ENCODE measurements around the gene PLPP4.

Gene PLPP4

GRCh38 chr10:120527691-120528090 lies 70.7 kb downstream of the PLPP4 start:
- DNase-seq: no peak

- no peak for DNase-seq
Measured at GRCh38 chr10:120530699-120531098, 73.7 kb downstream of the PLPP4 start.

DNA sequence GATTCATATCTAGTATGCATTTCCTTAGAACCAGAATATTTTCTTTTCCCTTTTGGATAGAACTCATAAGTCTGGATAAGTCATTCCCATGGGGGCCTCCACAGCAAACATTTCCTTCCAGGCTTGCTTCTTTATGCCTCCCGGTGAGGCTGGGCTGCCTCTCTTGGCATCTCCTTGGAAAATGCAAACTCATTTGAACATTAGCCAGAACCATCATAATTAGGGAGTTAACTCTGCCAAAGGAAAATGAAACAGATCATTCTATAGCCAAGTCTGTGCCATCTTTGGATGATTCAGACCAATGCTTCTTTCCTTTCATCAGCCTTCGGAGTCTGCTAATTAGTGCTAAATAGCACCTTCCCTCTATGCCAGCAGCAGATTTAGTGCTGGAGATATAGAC lies 81.1 kb downstream of the PLPP4 start:
- no peak for DNase-seq

GRCh38 chr10:120539076-120539475 lies 82.0 kb downstream of the PLPP4 start:
- no peak for DNase-seq

- DNase-seq: no peak
Measured at GRCh38 chr10:120540486-120540885, 83.5 kb downstream of the PLPP4 start.

DNA sequence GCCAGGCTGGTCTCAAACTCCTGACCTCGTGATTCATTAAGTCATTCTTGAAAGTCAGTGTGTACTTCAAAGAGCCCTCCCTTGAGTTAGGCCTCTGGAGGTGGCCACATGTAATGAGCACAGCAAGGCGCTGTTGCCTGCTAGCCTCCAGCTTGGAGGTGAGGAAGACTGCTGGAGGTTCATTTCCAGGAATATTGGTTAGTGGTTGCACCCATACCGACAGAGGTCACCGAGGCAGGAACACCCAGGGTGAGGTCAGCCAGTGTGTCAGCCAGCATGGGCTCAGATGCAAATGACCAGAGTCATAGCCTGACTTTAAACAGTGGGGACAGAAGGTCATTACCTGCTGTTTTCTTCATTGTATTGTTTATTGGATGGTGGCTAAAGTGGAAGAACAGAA lies 85.0 kb downstream of the PLPP4 start:
- DNase-seq: no peak

- DNase-seq: no peak
Measured at GRCh38 chr10:120542591-120542990, 85.6 kb downstream of the PLPP4 start.

GRCh38 chr10:120543291-120543690 lies 86.3 kb downstream of the PLPP4 start:
- no peak for DNase-seq

DNA sequence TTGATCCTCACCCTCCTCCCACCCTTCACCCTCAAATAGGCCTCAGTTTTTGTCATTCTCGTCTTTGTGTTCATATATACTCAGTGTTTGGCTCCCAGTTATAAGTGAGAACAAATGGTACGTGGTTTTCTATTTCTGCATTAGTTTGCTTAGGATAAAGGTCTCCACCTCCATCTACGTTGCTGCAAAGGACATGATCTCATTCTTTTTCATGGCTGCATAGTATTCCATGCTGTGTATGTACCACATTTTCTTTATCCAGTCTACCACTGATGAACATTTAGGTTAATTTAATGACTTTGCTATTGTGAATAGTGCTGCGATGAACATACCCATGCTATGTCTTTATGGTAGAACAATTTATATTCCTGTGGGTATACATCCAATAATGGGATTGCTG lies 91.2 kb downstream of the PLPP4 start:
- no peak for DNase-seq

- no peak for DNase-seq
Measured at GRCh38 chr10:120552262-120552661, 95.2 kb downstream of the PLPP4 start.

GRCh38 chr10:120553911-120554310 lies 96.9 kb downstream of the PLPP4 start:
- DNase-seq: no peak

DNA sequence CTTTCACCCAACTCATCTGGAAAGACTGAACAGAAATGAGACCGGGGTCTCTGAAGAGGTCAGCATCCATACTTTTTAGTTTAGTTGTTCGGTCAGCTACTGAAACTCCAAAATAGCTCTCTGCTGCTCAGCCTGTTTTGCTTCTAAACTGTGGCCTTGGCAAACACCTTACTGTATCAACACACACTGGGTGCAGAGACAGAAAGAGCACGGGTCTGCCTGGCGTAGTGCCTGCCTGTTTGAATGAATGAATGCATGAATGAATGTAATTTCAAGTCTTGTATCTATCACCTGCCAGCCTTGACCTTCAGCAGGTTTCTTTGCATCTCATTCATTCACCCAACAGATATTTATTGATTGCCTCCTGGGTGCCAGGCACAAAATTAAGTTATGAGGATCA lies 98.4 kb downstream of the PLPP4 start:
- DNase-seq: no peak

- no peak for DNase-seq
Measured at GRCh38 chr10:120555842-120556532, 99.0 kb downstream of the PLPP4 start.

GRCh38 chr10:120557311-120557710 lies 100.3 kb downstream of the PLPP4 start:
- no peak for DNase-seq

GRCh38 chr10:120559800-120560199 lies 102.8 kb downstream of the PLPP4 start:
- DNase-seq: no peak

DNA sequence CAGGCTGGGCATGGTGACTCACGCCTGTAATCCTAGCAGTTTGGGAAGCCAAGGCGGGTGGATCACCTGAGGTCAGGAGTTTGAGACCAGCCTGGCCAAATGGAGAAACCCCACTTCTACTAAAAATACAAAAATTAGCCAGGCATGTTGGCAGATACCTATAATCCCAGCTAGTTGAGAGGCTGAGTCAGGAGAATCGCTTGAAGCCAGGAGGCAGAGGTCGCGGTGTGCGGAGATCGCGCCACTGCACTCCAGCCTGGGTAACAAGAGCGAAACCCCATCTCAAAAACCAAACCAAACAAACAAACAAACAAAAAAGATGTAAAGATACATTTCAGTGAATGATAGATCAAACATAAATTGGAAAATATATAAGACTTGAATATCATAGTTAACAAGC lies 105.9 kb downstream of the PLPP4 start:
- no peak for DNase-seq

DNA sequence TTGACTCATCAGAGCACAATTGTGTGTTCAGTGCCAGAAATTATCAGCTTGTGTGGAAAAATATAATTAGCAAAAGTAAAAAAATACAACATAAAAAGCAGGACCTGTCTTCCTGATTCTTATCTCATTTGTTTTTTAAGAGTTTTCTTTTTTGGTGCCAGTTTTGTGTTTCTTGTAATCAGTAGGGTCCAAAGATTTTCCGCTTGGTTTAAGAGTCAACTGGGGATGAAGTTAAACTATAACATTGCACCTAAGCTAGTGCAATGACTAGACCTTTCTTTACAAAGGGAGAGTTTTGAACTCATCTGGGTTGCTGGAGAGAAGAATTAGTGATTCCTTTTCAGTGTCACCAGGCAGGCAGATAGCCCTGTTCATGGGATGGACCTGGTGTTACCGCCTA lies 113.4 kb downstream of the PLPP4 start:
- no peak for DNase-seq

GRCh38 chr10:120571266-120571665 lies 114.2 kb downstream of the PLPP4 start:
- no peak for DNase-seq

DNA sequence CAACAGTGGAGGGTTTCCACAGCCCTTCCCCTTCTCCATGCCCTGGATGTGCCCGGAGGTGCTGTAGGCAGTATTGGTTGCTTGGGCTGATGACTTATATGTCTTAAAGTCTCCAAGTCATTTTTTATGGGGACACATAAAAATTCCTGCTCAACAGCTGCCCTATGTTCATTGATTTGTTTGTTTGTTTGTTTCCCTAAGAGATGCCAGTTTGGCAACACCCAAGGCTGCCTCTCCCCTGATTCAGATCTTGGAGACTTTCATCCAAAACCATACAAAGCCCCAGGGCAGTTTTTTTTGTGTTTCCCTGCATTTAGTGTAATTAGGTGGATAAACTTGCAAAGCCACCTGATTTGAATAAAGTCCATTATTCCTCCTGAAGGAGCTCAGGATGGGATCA lies 115.3 kb downstream of the PLPP4 start:
- DNase-seq: no peak

- DNase-seq: no peak
Measured at GRCh38 chr10:120573355-120573754, 116.3 kb downstream of the PLPP4 start.

DNA sequence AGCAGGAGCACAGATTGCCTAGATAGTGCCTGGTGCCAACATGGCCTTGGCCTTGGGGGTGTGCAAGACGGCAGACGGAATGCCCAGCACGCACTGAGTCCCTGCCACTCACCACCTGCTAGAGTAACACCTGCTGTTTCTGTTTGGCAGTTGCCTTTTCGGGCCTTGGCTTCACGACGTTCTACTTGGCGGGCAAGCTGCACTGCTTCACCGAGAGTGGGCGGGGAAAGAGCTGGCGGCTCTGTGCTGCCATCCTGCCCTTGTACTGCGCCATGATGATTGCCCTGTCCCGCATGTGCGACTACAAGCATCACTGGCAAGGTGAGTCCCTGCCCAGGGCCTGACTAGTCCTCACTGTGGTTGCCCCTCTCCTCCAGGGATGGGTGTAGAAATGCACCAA lies 118.0 kb downstream of the PLPP4 start:
- no peak for DNase-seq

GRCh38 chr10:120575411-120575810 lies 118.4 kb downstream of the PLPP4 start:
- DNase-seq: no peak

DNA sequence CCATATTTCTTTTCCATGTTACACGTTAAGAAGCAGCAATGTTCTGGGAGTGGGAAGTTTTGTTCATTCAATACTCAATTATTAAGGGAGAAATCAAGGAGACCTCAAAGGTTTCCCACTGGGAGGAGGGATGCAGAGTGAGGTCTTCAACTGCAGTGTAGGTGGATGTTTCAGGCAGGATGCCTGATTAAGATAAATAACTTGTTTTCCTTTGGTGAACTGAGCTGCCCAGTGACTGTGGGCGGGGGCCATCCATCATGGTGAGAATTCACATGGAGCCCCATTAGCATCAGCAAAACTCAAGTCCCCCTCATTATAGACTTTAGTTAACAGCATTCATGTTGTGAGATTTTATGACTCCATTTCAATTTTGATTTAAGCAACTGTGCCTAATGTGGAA lies 121.1 kb downstream of the PLPP4 start:
- no peak for DNase-seq

- no peak for DNase-seq
Measured at GRCh38 chr10:120578890-120579289, 121.9 kb downstream of the PLPP4 start.

All from NCI-H510A (cell line).